Activated T-helper 2 cell treated with anti-CD3 and anti-CD28 coated beads, Interferon-gamma antibody, Interleukin-2, Interleukin-4, amounts not matched to agents 10 μg/mL and 5 μg/mL and 100 μg/mL, durations not matched to agents 14 hours and 24 hours and 36 hours (primary cell): ENCODE results near the gene SAMD11. TPM values are rescaled to one million over a fixed set of nuclear protein-coding genes. Genes with fewer than 3 reads are reported as not detected.

Experiments
- DNase-seq: peaks from one replicate; pipeline ENCODE4 v3.0.0; 2021; ENCODE audit warnings: low spot score
- H3K27ac Mint-ChIP-seq: one replicate; pipeline ENCODE4 v1.8.0; 2021; ENCODE audit warnings: mixed read lengths
- H3K27me3 Mint-ChIP-seq: one replicate; pipeline ENCODE4 v1.8.0; 2021; ENCODE audit warnings: low read depth, mixed read lengths
- H3K36me3 Mint-ChIP-seq: one replicate; pipeline ENCODE4 v1.8.0; 2021; ENCODE audit warnings: low read depth, mixed read lengths
- H3K4me1 Mint-ChIP-seq: one replicate; pipeline ENCODE4 v1.8.0; 2021; ENCODE audit warnings: low read depth, mixed read lengths
- H3K4me3 Mint-ChIP-seq: one replicate; pipeline ENCODE4 v1.8.0; 2021; ENCODE audit warnings: low read depth, mild to moderate bottlenecking, moderate library complexity, mixed read lengths
- H3K9me3 Mint-ChIP-seq: one replicate; pipeline ENCODE4 v1.8.0; 2021; ENCODE audit warnings: mixed read lengths
- intact Hi-C: fragments of 100-400 bp; cut with micrococcal nuclease; formaldehyde crosslinking; loops from one replicate; pipeline ENCODE4 v1.15.1; 2023
- total RNA-seq: library from RNA; stranded (reverse); gene quantifications from 2 replicates; pipeline ENCODE4 v1.2.3, GENCODE V29; 2022

Gene SAMD11
- total RNA-seq, 1 donor from 2014 or later: not detected

DNA sequence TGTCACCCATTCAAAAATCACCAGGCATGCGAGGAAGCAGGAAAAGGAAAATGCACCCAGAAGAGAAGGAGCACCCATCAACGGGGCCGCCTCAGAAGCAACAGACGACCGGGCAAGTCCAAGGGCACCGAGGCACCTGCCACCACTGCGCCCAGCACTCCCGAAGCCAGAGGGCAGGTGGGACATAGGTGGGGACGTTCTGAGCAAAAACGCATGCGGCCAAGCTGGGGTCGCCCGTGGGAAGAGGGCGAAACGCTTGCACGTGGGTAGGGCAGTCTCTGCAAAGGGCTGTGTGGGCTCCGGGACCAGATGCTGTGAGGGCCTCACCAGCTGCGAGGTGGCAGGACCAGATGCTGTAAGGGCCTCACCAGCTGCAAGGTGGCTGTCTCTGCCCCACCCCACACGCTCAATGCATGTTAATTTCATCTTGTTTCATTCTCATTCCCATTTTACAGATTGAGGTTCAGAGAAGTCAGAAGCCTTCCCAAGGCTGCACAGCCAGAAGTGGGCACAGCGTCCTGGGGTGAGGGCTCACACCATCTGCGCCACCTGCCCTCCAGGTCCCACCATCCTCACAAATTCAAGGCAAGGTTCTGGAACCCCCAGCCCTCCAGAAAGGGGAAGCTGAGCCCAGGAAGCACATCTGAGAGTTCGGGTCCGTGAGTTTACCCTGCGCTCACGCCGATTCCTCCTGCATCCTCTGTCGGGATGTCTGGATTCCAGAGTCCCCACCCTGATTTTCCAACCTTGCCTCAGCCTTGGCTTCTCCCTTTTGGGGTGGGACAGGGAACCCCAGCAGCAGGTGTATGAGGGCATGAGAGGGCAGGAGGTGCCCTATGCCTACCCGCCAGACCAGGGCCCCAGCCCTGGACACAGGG, 8.2 kb upstream of the SAMD11 start:
- Mint-ChIP-seq H3K27me3 (peaks cover 38% of the 10 kb centered on the region), H3K9me3 (no peaks in the 10 kb centered on the region), H3K4me1 (peaks cover 5% of the 10 kb centered on the region), H3K36me3 (no peaks in the 10 kb centered on the region), H3K27ac (no peak overlapping the region), H3K4me3 (no peak overlapping the region)
- DNase-seq: no peak
- intact Hi-C loops: no loop called here

DNA sequence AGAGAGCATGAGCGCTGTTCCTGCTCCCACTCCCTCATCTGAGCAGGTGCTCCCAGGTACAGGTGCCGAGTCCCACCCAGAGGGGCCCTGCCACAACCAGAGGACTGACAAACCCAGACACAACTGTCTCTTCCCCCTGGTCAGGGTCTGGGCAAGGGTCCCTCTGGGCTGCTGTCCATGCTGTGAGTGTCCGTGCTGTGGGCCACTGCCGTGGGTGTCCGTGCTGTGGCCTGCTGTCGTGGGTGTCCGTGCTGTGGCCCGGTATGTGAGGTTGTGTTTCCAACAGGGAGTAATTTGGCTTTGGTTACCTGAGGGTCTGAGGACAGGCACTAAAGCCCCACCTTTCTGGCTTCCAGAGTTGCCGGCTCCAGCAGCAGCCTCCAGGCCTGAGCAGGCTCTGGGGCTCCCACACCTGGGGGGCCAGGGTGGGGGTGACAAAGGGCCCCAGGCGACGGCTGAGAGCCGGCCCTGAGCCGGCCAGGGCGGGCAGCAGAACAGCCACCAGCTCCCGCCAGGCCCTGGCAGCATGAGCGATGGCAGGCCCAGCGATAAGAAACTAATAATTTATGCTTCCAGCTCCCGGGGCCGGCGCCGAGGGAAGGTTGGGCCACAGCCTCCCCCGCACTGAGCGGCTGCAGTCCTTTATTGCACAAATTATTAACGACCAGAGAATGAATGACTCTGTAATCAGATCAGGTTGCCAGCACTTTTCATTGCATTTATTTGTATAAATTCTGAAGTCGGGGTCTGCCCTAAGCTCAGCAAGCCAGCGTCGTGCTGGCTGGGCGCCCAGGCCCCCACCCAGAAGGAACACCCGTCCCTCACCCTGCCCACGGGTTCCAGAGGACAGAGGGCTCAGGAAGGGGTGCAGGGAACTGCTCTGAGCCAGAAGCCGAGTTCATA, 7.3 kb upstream of the SAMD11 start:
- DNase-seq: no peak
- H3K36me3 Mint-ChIP-seq: no peaks in the 10 kb centered on the region
- H3K27ac Mint-ChIP-seq: no peak overlapping the region
- peaks cover 35% of the 10 kb centered on the region for H3K27me3 Mint-ChIP-seq
- H3K9me3 Mint-ChIP-seq: no peaks in the 10 kb centered on the region
- intact Hi-C loops: no loop called here
- H3K4me3 Mint-ChIP-seq: no peak overlapping the region
- peaks cover 5% of the 10 kb centered on the region for H3K4me1 Mint-ChIP-seq

DNA sequence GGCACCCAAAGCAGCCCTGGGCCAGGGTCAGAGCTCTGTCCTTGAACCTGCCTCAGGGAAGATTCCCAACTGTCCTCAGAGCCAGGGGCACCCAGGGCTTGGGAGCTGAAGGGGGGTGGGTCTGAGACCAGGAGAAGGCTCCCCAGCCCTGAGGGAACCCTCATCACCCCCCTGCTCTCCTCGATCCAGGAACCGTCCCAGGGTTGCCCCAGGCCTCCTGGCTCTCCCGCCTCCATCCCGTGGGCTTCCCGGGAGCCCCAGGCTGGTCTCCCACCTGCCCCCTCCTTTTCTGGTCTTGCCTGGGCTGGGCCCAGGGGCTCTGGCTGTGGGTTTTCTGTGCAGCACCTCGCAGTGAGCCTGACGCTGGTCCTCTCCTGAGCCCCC, 6.7 kb upstream of the SAMD11 start:
- intact Hi-C loops: no loop called here
- no peaks in the 10 kb centered on the region for H3K36me3 Mint-ChIP-seq
- no peak overlapping the region for H3K27ac Mint-ChIP-seq

DNA sequence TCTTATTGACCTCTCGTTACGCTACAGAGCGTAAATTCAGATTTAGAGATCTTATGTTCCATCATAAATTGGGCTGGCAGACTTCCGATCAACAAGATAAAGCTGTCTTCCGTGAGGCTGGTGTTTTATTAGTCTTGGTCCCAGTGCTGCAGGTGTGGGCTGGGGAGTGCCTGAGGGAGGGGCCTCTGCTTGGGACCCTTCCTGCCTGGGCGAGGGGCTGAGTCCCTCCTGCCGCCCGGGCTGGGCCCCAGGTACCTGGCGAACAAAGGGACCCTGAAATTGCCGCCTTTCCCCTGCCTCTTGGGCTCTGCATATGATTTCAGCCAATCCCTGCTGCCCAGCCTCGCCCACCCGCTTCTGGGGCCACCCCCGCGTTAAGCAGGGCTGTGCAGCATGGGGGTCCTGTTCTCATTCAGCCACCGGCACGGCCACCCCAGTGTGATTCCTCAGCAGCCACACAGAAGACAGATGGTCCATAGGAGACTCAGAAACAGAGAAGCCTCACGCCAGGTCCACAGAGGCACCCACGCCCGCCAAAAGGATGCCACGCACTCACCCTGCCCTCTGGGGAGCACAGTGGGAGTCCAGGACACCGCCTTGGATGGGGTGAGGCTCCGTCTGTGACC, 6.1 kb upstream of the SAMD11 start:
- Mint-ChIP-seq H3K4me1 (peaks cover 2% of the 10 kb centered on the region), H3K36me3 (no peaks in the 10 kb centered on the region)
- intact Hi-C loops: no loop called here

More for the DNA sequence above, 6.7 kb upstream of the SAMD11 start:
- no peaks in the 10 kb centered on the region for H3K9me3 Mint-ChIP-seq
- H3K4me1 Mint-ChIP-seq: peaks cover 5% of the 10 kb centered on the region
- H3K27me3 Mint-ChIP-seq: peaks cover 36% of the 10 kb centered on the region
- no peak overlapping the region for H3K4me3 Mint-ChIP-seq
- no peak for DNase-seq

DNA sequence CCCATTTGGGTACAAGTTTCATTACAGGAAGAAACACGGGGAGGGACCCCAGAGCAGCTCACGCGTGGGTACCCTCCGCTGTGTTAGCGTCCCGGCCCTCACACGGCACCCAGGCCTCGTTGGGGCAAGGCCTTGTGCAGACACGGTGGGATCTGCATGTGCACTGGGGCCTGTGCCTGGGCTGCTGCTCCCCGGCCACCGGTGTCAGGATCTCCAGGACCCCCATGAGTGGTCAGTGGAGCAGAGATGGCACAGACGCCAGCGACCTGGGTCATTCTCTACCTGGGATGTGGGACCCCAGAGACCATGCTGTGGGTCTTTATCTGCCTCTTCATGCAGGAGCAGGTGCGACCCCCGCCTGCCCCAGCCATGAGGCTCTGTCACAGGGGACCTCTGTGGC, 5.4 kb upstream of the SAMD11 start:
- DNase-seq: no peak
- Mint-ChIP-seq H3K27ac (no peak overlapping the region), H3K36me3 (no peaks in the 10 kb centered on the region), H3K27me3 (peaks cover 40% of the 10 kb centered on the region), H3K9me3 (no peaks in the 10 kb centered on the region), H3K4me3 (no peak overlapping the region), H3K4me1 (peaks cover 3% of the 10 kb centered on the region)
- intact Hi-C loops: no loop called here

More for the DNA sequence above, 6.1 kb upstream of the SAMD11 start:
- no peak for DNase-seq
- Mint-ChIP-seq H3K27me3 (peaks cover 36% of the 10 kb centered on the region), H3K27ac (no peak overlapping the region), H3K9me3 (no peaks in the 10 kb centered on the region), H3K4me3 (no peak overlapping the region)

DNA sequence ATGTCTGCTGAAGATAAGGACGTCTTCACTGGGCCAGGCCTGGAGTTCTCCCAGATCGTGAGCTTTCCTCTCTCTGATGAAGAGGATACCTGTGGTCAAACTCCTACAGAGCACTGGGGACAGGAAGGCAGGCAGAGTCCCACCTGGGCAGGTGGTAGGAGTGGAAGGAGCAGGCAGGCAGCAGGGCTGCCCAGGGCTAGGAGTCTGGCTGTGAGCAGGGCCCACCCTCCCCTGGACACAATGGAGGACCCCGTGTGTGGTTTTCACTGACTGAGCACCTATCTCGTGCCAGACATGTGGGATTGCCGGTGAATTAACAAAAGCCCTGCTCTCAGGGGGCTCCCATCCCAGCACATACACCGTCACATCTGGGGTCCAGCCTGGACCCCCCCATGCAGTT, 4.9 kb upstream of the SAMD11 start:
- Mint-ChIP-seq H3K27me3 (peaks cover 38% of the 10 kb centered on the region), H3K4me1 (peaks cover 4% of the 10 kb centered on the region), H3K36me3 (no peaks in the 10 kb centered on the region), H3K9me3 (no peaks in the 10 kb centered on the region), H3K27ac (no peak overlapping the region), H3K4me3 (no peak overlapping the region)
- no peak for DNase-seq
- intact Hi-C loops: no loop called here

DNA sequence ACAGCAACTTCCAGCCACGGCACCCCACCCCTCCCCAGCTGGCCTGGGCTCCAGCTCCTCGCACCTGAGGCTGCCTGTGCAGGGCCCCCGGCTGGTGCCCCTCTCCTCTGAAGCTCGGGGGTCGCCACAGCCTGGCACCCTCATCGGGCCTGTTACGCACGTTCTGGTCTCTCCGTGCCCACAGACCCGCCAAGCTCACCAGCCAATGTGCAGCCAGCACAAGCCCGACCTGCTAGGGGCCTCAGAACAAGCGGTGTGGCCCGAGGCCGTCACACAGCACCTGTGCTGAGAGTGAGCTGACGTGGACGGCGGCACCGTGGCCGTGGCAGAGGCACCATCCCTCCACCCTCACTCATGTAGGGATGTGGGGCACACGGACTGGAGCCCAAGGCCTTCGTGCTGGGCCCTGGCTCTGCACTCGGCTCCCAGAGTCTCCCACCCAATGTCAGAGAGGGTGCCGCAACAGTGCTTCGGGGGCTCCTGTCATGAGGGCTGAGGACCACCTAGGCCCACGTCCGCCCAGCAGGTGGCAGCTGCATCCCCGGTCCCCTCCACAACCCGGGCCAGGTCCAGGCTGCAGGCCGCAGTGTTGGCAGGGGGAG, 4.4 kb upstream of the SAMD11 start:
- no peak for DNase-seq
- H3K9me3 Mint-ChIP-seq: no peaks in the 10 kb centered on the region
- intact Hi-C loops: no loop called here
- peaks cover 4% of the 10 kb centered on the region for H3K4me1 Mint-ChIP-seq
- H3K27me3 Mint-ChIP-seq: peaks cover 36% of the 10 kb centered on the region
- H3K27ac Mint-ChIP-seq: no peak overlapping the region
- no peaks in the 10 kb centered on the region for H3K36me3 Mint-ChIP-seq
- H3K4me3 Mint-ChIP-seq: no peak overlapping the region

DNA sequence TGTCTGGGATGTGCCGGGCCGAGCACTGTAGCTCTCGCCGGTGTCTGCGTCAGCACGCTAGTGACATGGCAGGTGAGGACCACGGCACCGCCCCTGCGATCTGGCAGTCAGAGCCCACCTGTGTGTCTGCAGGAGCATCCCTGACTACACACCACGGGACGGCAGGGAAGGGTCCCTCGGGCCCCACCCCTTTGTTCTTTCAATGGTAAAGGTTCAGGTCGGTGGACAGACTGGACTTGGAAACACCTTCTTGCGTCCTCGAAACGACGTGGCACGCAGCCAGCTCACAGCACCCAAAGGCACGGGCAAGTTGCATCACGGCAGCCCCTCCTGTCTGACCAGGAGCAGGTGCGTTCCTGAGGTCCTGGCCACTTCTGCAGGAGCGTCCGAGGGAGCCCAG, 3.7 kb upstream of the SAMD11 start:
- Mint-ChIP-seq H3K4me3 (no peak overlapping the region), H3K9me3 (no peaks in the 10 kb centered on the region), H3K27me3 (peaks cover 36% of the 10 kb centered on the region), H3K27ac (no peak overlapping the region), H3K36me3 (no peaks in the 10 kb centered on the region), H3K4me1 (peaks cover 4% of the 10 kb centered on the region)
- DNase-seq: no peak
- intact Hi-C loops: no loop called here

DNA sequence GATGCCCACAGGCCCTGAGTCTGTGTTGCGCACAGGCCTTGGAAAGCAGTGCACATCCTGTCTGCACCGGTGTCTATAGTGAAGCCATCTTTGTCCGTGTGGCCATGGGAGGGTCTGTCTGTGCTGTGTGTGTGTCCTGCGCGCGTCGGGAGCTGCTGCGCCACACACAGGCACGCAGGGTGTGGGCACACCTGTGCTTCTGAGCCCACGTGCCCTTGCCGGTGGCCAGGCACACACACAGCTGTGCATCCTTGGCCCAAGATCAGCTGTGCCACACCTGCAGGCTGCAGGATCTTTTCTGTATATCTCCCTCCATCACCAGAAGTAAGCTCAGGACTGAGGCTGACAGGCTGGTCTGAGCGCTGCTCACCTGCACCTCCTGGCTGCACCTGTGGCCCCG, 3.2 kb upstream of the SAMD11 start:
- intact Hi-C loops: no loop called here
- no peaks in the 10 kb centered on the region for H3K36me3 Mint-ChIP-seq
- DNase-seq: no peak
- H3K9me3 Mint-ChIP-seq: no peaks in the 10 kb centered on the region
- no peak overlapping the region for H3K4me3 Mint-ChIP-seq
- H3K27me3 Mint-ChIP-seq: peaks cover 33% of the 10 kb centered on the region
- H3K27ac Mint-ChIP-seq: no peak overlapping the region
- peaks cover 4% of the 10 kb centered on the region for H3K4me1 Mint-ChIP-seq

DNA sequence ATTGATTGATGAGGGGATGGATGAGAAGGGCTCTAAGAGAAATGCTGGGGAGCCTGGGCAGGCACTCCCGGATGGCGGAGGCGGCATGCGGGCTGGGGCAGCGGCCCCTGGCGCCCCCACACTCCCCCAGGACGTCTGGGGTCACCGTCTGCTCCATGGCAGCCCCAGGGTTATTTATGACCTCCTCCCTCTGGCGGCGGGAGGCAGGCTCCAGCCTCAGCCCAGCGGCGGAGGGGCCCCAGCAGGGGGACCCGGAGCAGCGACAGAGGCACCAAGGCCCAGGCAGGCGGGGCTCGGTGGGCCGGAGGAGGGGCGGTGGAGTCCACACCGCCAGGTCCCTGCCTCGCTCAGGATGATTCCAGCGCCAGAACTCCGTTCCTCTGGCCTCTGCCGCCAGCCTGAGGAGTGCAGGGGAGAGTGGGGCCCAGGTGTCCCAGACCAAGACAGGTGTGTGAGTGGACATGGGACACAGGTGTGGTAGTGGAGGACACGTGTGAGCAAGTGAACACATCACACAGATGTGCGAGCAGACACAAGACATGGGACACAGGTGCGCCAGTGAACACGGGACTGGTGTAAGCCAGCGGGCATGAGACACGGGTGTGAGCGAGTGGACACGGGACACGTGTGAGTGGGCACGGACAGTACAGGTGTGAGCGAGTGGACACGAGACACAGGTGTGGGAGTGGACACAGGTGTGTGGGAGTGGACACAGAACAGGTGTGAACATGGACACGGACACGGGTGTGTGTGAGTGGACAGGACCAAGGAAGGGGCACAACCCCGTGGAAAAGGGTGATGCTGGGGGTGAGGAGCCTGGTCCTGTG, 2.5 kb upstream of the SAMD11 start:
- intact Hi-C loops: no loop called here
- H3K4me1 Mint-ChIP-seq: peaks cover 4% of the 10 kb centered on the region
- peaks cover 37% of the 10 kb centered on the region for H3K27me3 Mint-ChIP-seq
- no peaks in the 10 kb centered on the region for H3K36me3 Mint-ChIP-seq
- DNase-seq: no peak
- no peak overlapping the region for H3K4me3 Mint-ChIP-seq
- H3K27ac Mint-ChIP-seq: no peak overlapping the region
- H3K9me3 Mint-ChIP-seq: no peaks in the 10 kb centered on the region

DNA sequence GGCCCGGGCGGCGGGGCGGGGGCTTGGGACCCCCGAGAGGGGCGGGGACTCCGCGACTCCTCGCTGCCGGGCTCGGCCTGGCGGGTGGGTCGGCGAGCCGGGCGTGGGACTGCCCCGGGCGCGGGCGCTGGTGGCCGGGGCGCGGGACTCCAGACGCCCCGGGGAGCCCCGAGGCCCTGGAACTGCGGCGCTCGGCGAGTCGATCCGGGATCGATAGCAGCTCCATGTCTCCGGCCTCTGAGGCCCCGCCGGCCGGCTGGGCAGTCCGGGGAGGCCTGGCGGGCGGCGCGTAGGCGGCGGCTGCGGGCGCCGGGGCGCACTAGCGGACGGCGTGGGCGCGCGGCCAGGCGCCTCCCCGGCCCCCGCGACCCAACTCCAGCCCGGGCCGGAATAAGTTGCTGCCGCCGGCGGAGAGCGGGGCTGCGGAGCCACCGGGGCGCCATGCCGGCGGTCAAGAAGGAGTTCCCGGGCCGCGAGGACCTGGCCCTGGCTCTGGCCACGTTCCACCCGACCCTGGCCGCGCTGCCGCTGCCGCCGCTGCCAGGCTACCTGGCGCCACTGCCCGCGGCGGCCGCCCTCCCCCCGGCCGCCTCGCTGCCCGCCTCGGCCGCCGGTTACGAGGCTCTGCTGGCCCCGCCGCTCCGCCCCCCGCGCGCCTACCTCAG, 400 bp downstream of the SAMD11 start:
- Mint-ChIP-seq H3K27ac (no peak overlapping the region), H3K4me3 (no peak overlapping the region)

More for the DNA sequence above, 400 bp downstream of the SAMD11 start:
- Mint-ChIP-seq H3K27me3 (peaks cover 50% of the 10 kb centered on the region), H3K9me3 (no peaks in the 10 kb centered on the region), H3K4me1 (peaks cover 4% of the 10 kb centered on the region), H3K36me3 (no peaks in the 10 kb centered on the region)
- intact Hi-C loops: loop anchor here (2.0 kb wide), 1 partner anchor 53 kb away; no protein-coding TSS in a partner anchor
- no peak for DNase-seq
